Measurements from ENCODE around the gene GPRIN3. TPM values are rescaled to one million over a fixed set of nuclear protein-coding genes. Genes with fewer than 3 reads are reported as not detected.

GPRIN3 gene
- total and polyA plus RNA-seq, 2 donors (not counting 1 experiment from before 2014, with no cell fraction given): 0.22 to 1.5 TPM

- Mint-ChIP-seq H3K4me1 (peaks cover 32% of the 10 kb centered on the region), H3K27ac (no peak overlapping the region), H3K4me3 (no peak overlapping the region), H3K27me3 (peaks cover 13% of the 10 kb centered on the region), H3K9me3 (ENCODE audit: insufficient read depth) (no peaks in the 10 kb centered on the region)
- H3K27ac ChIP-seq (ENCODE audit: low read length in 2 of 2): no peak overlapping the region
- peaks cover 19% of the 10 kb centered on the region in 2 donors for H3K4me1 ChIP-seq (ENCODE audit: control insufficient read depth in 2 of 2, insufficient read depth in 2 of 2, low read length in 2 of 2)
- H3K79me2 ChIP-seq (ENCODE audit: control insufficient read depth, insufficient read depth, low read length): peaks cover 3% of the 10 kb centered on the region
- no peaks in the 10 kb centered on the region for H3K36me3 ChIP-seq (replicated peaks in 1 of 2; ENCODE audit: control extremely low read depth in 1 of 2, control insufficient read depth in 1 of 2, extremely low read depth in 1 of 2, insufficient read depth in 2 of 2, low read length in 1 of 2)
- no peak overlapping the region for H3K4me3 ChIP-seq (ENCODE audit: control extremely low read depth in 1 of 5, extremely low read depth in 1 of 5, insufficient read depth in 1 of 5, low read depth in 2 of 5, low read length in 4 of 5)
- no peak overlapping the region for H2AFZ ChIP-seq (ENCODE audit: insufficient read depth, low read depth, low read length, poor library complexity, severe bottlenecking)
- intact Hi-C loops (cut with micrococcal nuclease): no loop called here
- DNase-seq: no peak
- POLR2A ChIA-PET: interaction anchor here (0.5 kb wide), 1 partner anchor 13 kb away, joined by 3 read pairs; no protein-coding TSS in a partner anchor
- peaks cover 0 to 28% (median 12%) of the 10 kb centered on the region in 4 experiments for H3K27me3 ChIP-seq (replicated peaks in 1 of 4; ENCODE audit: control extremely low read depth in 1 of 4, control insufficient read depth in 3 of 4, insufficient read depth in 4 of 4, low read length in 3 of 4)
- ATAC-seq (ENCODE audit: low read depth): no peak
- no peak for TF ChIP-seq EZH2 (IDR thresholded peaks at IDR 0.05; ENCODE audit: borderline replicate concordance, insufficient read depth, low read depth, low read length, poor library complexity, severe bottlenecking)
- TF ChIP-seq, protein P1, sequence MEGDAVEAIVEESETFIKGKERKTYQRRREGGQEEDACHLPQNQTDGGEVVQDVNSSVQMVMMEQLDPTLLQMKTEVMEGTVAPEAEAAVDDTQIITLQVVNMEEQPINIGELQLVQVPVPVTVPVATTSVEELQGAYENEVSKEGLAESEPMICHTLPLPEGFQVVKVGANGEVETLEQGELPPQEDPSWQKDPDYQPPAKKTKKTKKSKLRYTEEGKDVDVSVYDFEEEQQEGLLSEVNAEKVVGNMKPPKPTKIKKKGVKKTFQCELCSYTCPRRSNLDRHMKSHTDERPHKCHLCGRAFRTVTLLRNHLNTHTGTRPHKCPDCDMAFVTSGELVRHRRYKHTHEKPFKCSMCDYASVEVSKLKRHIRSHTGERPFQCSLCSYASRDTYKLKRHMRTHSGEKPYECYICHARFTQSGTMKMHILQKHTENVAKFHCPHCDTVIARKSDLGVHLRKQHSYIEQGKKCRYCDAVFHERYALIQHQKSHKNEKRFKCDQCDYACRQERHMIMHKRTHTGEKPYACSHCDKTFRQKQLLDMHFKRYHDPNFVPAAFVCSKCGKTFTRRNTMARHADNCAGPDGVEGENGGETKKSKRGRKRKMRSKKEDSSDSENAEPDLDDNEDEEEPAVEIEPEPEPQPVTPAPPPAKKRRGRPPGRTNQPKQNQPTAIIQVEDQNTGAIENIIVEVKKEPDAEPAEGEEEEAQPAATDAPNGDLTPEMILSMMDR (IDR thresholded peaks at IDR 0.05): no peak
- H4K20me1 ChIP-seq (ENCODE audit: control insufficient read depth, insufficient read depth, low read length, poor library complexity, severe bottlenecking): no peaks in the 10 kb centered on the region
- 88% methylated on average over 1 of the region's 3 CpGs for WGBS (ENCODE audit: insufficient coverage)
- CTCF ChIA-PET: interaction anchor here (0.9 to 1.2 kb wide), 2 partner anchors 49 to 131 kb away, joined by 3 read pairs; no protein-coding TSS in a partner anchor
- H3K9me3 ChIP-seq (ENCODE audit: control extremely low read depth in 1 of 3, control insufficient read depth in 2 of 3, insufficient read depth in 1 of 3, low read length in 2 of 3): peaks cover 0 to 2% (median 0%) of the 10 kb centered on the region in 3 donors
- H3K4me2 ChIP-seq (replicated peaks; ENCODE audit: low read depth, low read length, poor library complexity, severe bottlenecking): no peak overlapping the region
- H3K9ac ChIP-seq (ENCODE audit: low read length): no peak overlapping the region
Measured at GRCh38 chr4:89305028-89305427, 2.6 kb downstream of the GPRIN3 start.

DNA sequence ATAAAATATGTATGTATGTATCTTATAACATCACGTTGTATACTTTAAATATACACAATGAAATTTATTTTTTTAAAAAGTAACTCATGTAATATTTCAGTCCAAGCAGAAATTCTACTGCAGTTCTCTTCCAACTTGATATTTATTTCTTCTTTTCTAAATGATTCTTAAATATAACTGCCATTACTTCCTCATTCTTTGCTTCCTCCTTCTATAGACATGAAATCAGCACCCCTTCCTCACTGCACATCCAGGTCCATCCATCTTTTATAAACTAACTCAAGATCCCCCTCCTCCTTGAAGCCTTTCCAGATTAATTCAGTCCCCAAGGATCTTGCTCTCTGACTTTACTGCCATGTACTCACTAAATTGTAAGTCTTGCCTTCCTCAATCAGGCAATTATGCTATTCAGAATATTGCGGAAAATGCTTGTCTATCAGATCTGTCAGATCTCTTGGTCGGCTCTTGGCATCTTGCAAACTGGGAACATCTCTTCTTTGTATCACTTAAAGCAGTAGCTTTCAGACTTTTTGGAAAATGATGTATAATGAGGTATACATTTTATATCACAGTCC, 3.7 kb downstream of the GPRIN3 start:
- peaks cover 13% of the 10 kb centered on the region for H3K27me3 Mint-ChIP-seq
- H3K27me3 ChIP-seq (replicated peaks in 1 of 4; ENCODE audit: control extremely low read depth in 1 of 4, control insufficient read depth in 3 of 4, insufficient read depth in 4 of 4, low read length in 3 of 4): peaks cover 0 to 28% (median 12%) of the 10 kb centered on the region in 4 experiments
- no peak overlapping the region for H3K4me2 ChIP-seq (replicated peaks; ENCODE audit: low read depth, low read length, poor library complexity, severe bottlenecking)
- H3K27ac Mint-ChIP-seq: peak overlapping the region; percentile 51
- no peak overlapping the region for H3K27ac ChIP-seq (ENCODE audit: low read length in 2 of 2)
- DNase-seq (no peak), ATAC-seq (ENCODE audit: low read depth) (no peak)
- H3K79me2 ChIP-seq (ENCODE audit: control insufficient read depth, insufficient read depth, low read length): peaks cover 3% of the 10 kb centered on the region
- ChIA-PET CTCF (no interaction called here), POLR2A (no interaction called here)
- intact Hi-C loops (cut with micrococcal nuclease): no loop called here
- no peaks in the 10 kb centered on the region for H4K20me1 ChIP-seq (ENCODE audit: control insufficient read depth, insufficient read depth, low read length, poor library complexity, severe bottlenecking)
- peaks cover 40% of the 10 kb centered on the region for H3K4me1 Mint-ChIP-seq
- H3K4me3 ChIP-seq (ENCODE audit: control extremely low read depth in 1 of 5, extremely low read depth in 1 of 5, insufficient read depth in 1 of 5, low read depth in 2 of 5, low read length in 4 of 5): no peak overlapping the region
- H3K9ac ChIP-seq (ENCODE audit: low read length): no peak overlapping the region
- no peaks in the 10 kb centered on the region for H3K9me3 Mint-ChIP-seq (ENCODE audit: insufficient read depth)
- H3K9me3 ChIP-seq (ENCODE audit: control extremely low read depth in 1 of 3, control insufficient read depth in 2 of 3, insufficient read depth in 1 of 3, low read length in 2 of 3): peaks cover 0 to under 1% (median 0%) of the 10 kb centered on the region in 3 donors
- WGBS (ENCODE audit: insufficient coverage): 83% methylated on average over 1 of the region's 3 CpGs
- no peak overlapping the region for H3K4me3 Mint-ChIP-seq
- no peak for TF ChIP-seq EZH2 (IDR thresholded peaks at IDR 0.05; ENCODE audit: borderline replicate concordance, insufficient read depth, low read depth, low read length, poor library complexity, severe bottlenecking)
- TF ChIP-seq, protein P1 (IDR thresholded peaks at IDR 0.05): no peak
- peaks cover 26 to 27% of the 10 kb centered on the region in 2 donors for H3K4me1 ChIP-seq (ENCODE audit: control insufficient read depth in 2 of 2, insufficient read depth in 2 of 2, low read length in 2 of 2)
- no peaks in the 10 kb centered on the region for H3K36me3 ChIP-seq (replicated peaks in 1 of 2; ENCODE audit: control extremely low read depth in 1 of 2, control insufficient read depth in 1 of 2, extremely low read depth in 1 of 2, insufficient read depth in 2 of 2, low read length in 1 of 2)
- no peak overlapping the region for H2AFZ ChIP-seq (ENCODE audit: insufficient read depth, low read depth, low read length, poor library complexity, severe bottlenecking)
